ENCODE measurements around the gene CYTH1.

CYTH1 gene

GRCh38 chr17:78642707-78643106 is 139.4 kb downstream of the CYTH1 start:
- DNase-seq: no peak

GRCh38 chr17:78641666-78642065 is 140.4 kb downstream of the CYTH1 start:
- no peak for DNase-seq

GRCh38 chr17:78641243-78641642 is 140.8 kb downstream of the CYTH1 start:
- no peak for DNase-seq

- no peak for DNase-seq
Measured at GRCh38 chr17:78640700-78641099, 141.4 kb downstream of the CYTH1 start.

GRCh38 chr17:78637643-78638420 is 144.2 kb downstream of the CYTH1 start:
- DNase-seq: no peak

- DNase-seq: no peak
Measured at GRCh38 chr17:78637146-78637545, 144.9 kb downstream of the CYTH1 start.

GRCh38 chr17:78634154-78634553 is 147.9 kb downstream of the CYTH1 start:
- DNase-seq: no peak

- DNase-seq: no peak
Measured at GRCh38 chr17:78629436-78629995, 152.6 kb downstream of the CYTH1 start.

- no peak for DNase-seq
Measured at GRCh38 chr17:78628547-78629435, 153.3 kb downstream of the CYTH1 start.

- no peak for DNase-seq
Measured at GRCh38 chr17:78624324-78625151, 157.5 kb downstream of the CYTH1 start.

Measured in activated CD4-positive, alpha-beta T cell treated with anti-CD3 and anti-CD28 coated beads, Interleukin-2, amount 50 U/mL, for 1 hour (primary cell).